Renal cortex interstitium (tissue), 11 donors: ENCODE results near the gene SESN1. TPM values are rescaled to one million over a fixed set of nuclear protein-coding genes. Genes with fewer than 3 reads are reported as not detected.
"Not testable (repeated sequence)": the region's sequence is repeated elsewhere in the genome, so short reads cannot be mapped to it uniquely, and the experiment has no call there.

Experiments
- DNase-seq, 11 donors: peaks; one replicate each; pipeline ENCODE4 v3.0.0-alpha.2; 2013; ENCODE audit warnings: low read depth in 9 of 11, low spot score in 4 of 11; ENCODE audit errors: extremely low read depth in 1 of 11
- polyA plus RNA-seq, 3 donors: library from polyadenylated mRNA; unstranded; fragments of 120-200 nt; gene quantifications; one replicate each; pipeline ENCODE4 v1.2.1, GENCODE V29; 2013; ENCODE audit not compliant: insufficient read length in 3 of 3

SESN1 gene
- polyA plus RNA-seq, 3 donors, result 23.5 to 27.2 (median 26.2) TPM

GRCh38 chr6:108988296-108988695 is 106.3 kb downstream of the SESN1 start:
- no peak for DNase-seq

- DNase-seq, result no peak
Measured at GRCh38 chr6:108987156-108987555, 107.5 kb downstream of the SESN1 start.

- no peak for DNase-seq
Measured at GRCh38 chr6:108985301-108985700, 109.3 kb downstream of the SESN1 start.

- no peak for DNase-seq
Measured at GRCh38 chr6:108983151-108983550, 111.5 kb downstream of the SESN1 start.

- DNase-seq, result no peak
Measured at GRCh38 chr6:108982154-108983113, 112.2 kb downstream of the SESN1 start.

GRCh38 chr6:108978638-108979037 is 116.0 kb downstream of the SESN1 start:
- not testable (repeated sequence) for DNase-seq

- no peak for DNase-seq
Measured at GRCh38 chr6:108974201-108974600, 120.4 kb downstream of the SESN1 start.

- no peak for DNase-seq
Measured at GRCh38 chr6:108969776-108970175, 124.9 kb downstream of the SESN1 start.

GRCh38 chr6:108968325-108969316 is 126.0 kb downstream of the SESN1 start:
- DNase-seq, result no peak

- peak in 4 of 11 donors; percentile 43 to 57 (median 52) for DNase-seq
Measured at GRCh38 chr6:108966855-108967755, 127.5 kb downstream of the SESN1 start.

- no peak for DNase-seq
Measured at GRCh38 chr6:108966251-108966650, 128.4 kb downstream of the SESN1 start.

- DNase-seq, result no peak
Measured at GRCh38 chr6:108961985-108962384, 132.7 kb downstream of the SESN1 start.

GRCh38 chr6:108961077-108961476 is 133.6 kb downstream of the SESN1 start:
- no peak for DNase-seq

GRCh38 chr6:108960601-108961000 is 134.0 kb downstream of the SESN1 start:
- no peak for DNase-seq

- no peak for DNase-seq
Measured at GRCh38 chr6:108959972-108960582, 134.6 kb downstream of the SESN1 start.

GRCh38 chr6:108958900-108959770 is 135.5 kb downstream of the SESN1 start:
- DNase-seq, result no peak

- DNase-seq, result no peak
Measured at GRCh38 chr6:108957221-108957620, 137.4 kb downstream of the SESN1 start.
